Stimulated activated CD4-positive, alpha-beta T cell treated with anti-CD3 and anti-CD28 coated beads, Interleukin-4, amount 100 ng/mL, for 48 hours (primary cell): ENCODE data around the gene TBPL2.
"Not testable (repeated sequence)": the region's sequence is repeated elsewhere in the genome, so short reads cannot be mapped to it uniquely, and the experiment has no call there.

Experiments used
- DNase-seq, 2 donors: peaks; one replicate each; pipeline ENCODE4 v3.0.0-alpha.2; 2020; ENCODE audit warnings: low read depth in 2 of 2

Gene TBPL2

GRCh38 chr14:55404173-55404854, 36.1 kb downstream of the TBPL2 start:
- DNase-seq = no peak

- no peak for DNase-seq
Measured at GRCh38 chr14:55401751-55402150, 38.7 kb downstream of the TBPL2 start.

- DNase-seq = no peak
Measured at GRCh38 chr14:55399852-55400251, 40.6 kb downstream of the TBPL2 start.

- no peak for DNase-seq
Measured at GRCh38 chr14:55399183-55399582, 41.2 kb downstream of the TBPL2 start.

- no peak for DNase-seq
Measured at GRCh38 chr14:55398679-55399078, 41.7 kb downstream of the TBPL2 start.

- no peak for DNase-seq
Measured at GRCh38 chr14:55389330-55389729, 51.1 kb downstream of the TBPL2 start.

GRCh38 chr14:55388160-55388559, 52.3 kb downstream of the TBPL2 start:
- DNase-seq = no peak

GRCh38 chr14:55387121-55387520, 53.3 kb downstream of the TBPL2 start:
- DNase-seq = no peak

GRCh38 chr14:55386037-55386808, 54.2 kb downstream of the TBPL2 start:
- no peak for DNase-seq

- no peak for DNase-seq
Measured at GRCh38 chr14:55384536-55384935, 55.9 kb downstream of the TBPL2 start.

GRCh38 chr14:55383541-55384140, 56.8 kb downstream of the TBPL2 start:
- no peak for DNase-seq

GRCh38 chr14:55383056-55383466, 57.4 kb downstream of the TBPL2 start:
- not testable (repeated sequence) for DNase-seq

GRCh38 chr14:55382483-55382882, 57.9 kb downstream of the TBPL2 start:
- DNase-seq = no peak

- no peak for DNase-seq
Measured at GRCh38 chr14:55381561-55381960, 58.9 kb downstream of the TBPL2 start.

- no peak for DNase-seq
Measured at GRCh38 chr14:55381040-55381439, 59.4 kb downstream of the TBPL2 start.

- DNase-seq = no peak
Measured at GRCh38 chr14:55377236-55377635, 63.2 kb downstream of the TBPL2 start.

GRCh38 chr14:55374771-55375170, 65.6 kb downstream of the TBPL2 start:
- no peak for DNase-seq

- no peak for DNase-seq
Measured at GRCh38 chr14:55373784-55374705, 66.4 kb downstream of the TBPL2 start.

- no peak for DNase-seq
Measured at GRCh38 chr14:55372825-55373224, 67.6 kb downstream of the TBPL2 start.

GRCh38 chr14:55372423-55372822, 68.0 kb downstream of the TBPL2 start:
- no peak for DNase-seq

GRCh38 chr14:55370883-55371455, 69.4 kb downstream of the TBPL2 start:
- DNase-seq = no peak
